A549 (cell line): Measurements from ENCODE around the gene NADK2. TPM values are rescaled to one million over a fixed set of nuclear protein-coding genes. Genes with fewer than 3 reads are reported as not detected.
A peak's percentile ranks its signal among the peaks of the same experiment; 100 is the strongest.

ENCODE experiments used
- ATAC-seq, 2 experiments: fragments of 200-7000 bp in 1 of 2; fragments of >200 bp in 1 of 2; cut with Nextera tagmentation in 1 of 2; cut with Tn5 transposase in 1 of 2; 3 replicates each; pipeline versions ENCODE4 v1.8.0 to v1.9.1; 2018 to 2020; ENCODE audit warnings: mild to moderate bottlenecking in 1 of 2, moderate library complexity in 1 of 2
- CTCF ChIA-PET: fragments of 300-600 bp; sonication (Branson Sonifier 250); formaldehyde crosslinking; extraction: SDS; loops from one replicate; lab custom pipeline; 2021; ENCODE audit warnings: antibody characterized with exemption, inconsistent platforms; lab: Yijun Ruan, JAX
- POLR2A ChIA-PET: fragments of 350-600 bp; formaldehyde crosslinking; extraction: SDS; loops from one replicate; lab custom pipeline; 2021; ENCODE audit warnings: antibody characterized with exemption, inconsistent platforms; lab: Yijun Ruan, JAX
- DNase-seq, 2 experiments: peaks; one replicate each; pipeline versions ENCODE4 v3.0.0 to v3.0.0-alpha.2; 2011 to 2016; ENCODE audit warnings: low read depth in 1 of 2, low spot score in 1 of 2
- FAIRE-seq: peaks from 2 replicates; lab custom pipeline; 2011; peaks lifted over from hg19 to GRCh38; lab: Jason Lieb, UNC
- H3K27ac ChIP-seq, 2 experiments: fragments of >200 bp; sonication (Bioruptor Twin); formaldehyde crosslinking; 3 replicates each; pipeline ENCODE4 v1.5.1; 2016 to 2017
- H3K4me1 ChIP-seq: fragments of >200 bp; sonication (Bioruptor Twin); formaldehyde crosslinking; 3 replicates; pipeline ENCODE4 v1.6.1; 2016
- H3K4me2 ChIP-seq: fragments of >200 bp; sonication (Bioruptor Twin); formaldehyde crosslinking; 3 replicates; pipeline ENCODE4 v1.6.1; 2016
- H3K4me3 ChIP-seq: fragments of >200 bp; sonication (Bioruptor Twin); formaldehyde crosslinking; 3 replicates; pipeline ENCODE4 v1.5.1; 2016
- H3K9me3 ChIP-seq: fragments of >200 bp; sonication (Bioruptor Twin); formaldehyde crosslinking; 3 replicates; pipeline ENCODE4 v1.6.1; 2016
- BHLHE40 ChIP-seq: IDR thresholded peaks from 2 replicates; pipeline ENCODE4 v1.6.1; 2012; ENCODE audit warnings: low read depth, low read length, inconsistent platforms
- CBX2 ChIP-seq: fragments of 200-600 bp; sonication (generic); IDR thresholded peaks from 2 replicates; pipeline ENCODE4 v1.6.1; 2016; ENCODE audit warnings: low read depth, mild to moderate bottlenecking, borderline replicate concordance
- EHMT2 ChIP-seq: fragments of 200-600 bp; sonication (generic); IDR thresholded peaks from 2 replicates; pipeline ENCODE4 v1.6.1; 2016; ENCODE audit warnings: antibody characterized with exemption, low read depth, mild to moderate bottlenecking, moderate library complexity
- ESRRA ChIP-seq: fragments of 150-350 bp; IDR thresholded peaks from 2 replicates; pipeline ENCODE4 v1.6.1; 2014; ENCODE audit warnings: mild to moderate bottlenecking, low read length, borderline replicate concordance
- FOSB ChIP-seq: fragments of 250-450 bp; sonication (Bioruptor Pico); IDR thresholded peaks from 2 replicates; pipeline ENCODE4 v1.5.0; 2020; ENCODE audit warnings: mild to moderate bottlenecking, moderate library complexity
- JUN ChIP-seq, 2 experiments: fragments of >200 bp; sonication (Bioruptor Twin); formaldehyde crosslinking; IDR thresholded peaks; 2 replicates in 1 of 2; 3 replicates in 1 of 2; pipeline ENCODE4 v1.6.1; 2016 to 2017
- MAFK ChIP-seq: fragments of 450-650 bp; IDR thresholded peaks from 2 replicates; pipeline ENCODE4 v1.6.1; 2014; ENCODE audit not compliant: partially characterized antibody
- MAZ ChIP-seq: fragments of 150-350 bp; IDR thresholded peaks from 2 replicates; pipeline ENCODE4 v1.6.1; 2014; ENCODE audit warnings: antibody characterized with exemption, low read depth, low read length, borderline replicate concordance
- NR3C1 ChIP-seq: fragments of >200 bp; sonication (Bioruptor Twin); formaldehyde crosslinking; IDR thresholded peaks from 3 replicates; pipeline ENCODE4 v1.6.1; 2017
- RARB ChIP-seq: fragments of 250-450 bp; sonication (Bioruptor Pico); IDR thresholded peaks from 2 replicates; pipeline ENCODE4 v1.8.0; 2021; ENCODE audit warnings: mild to moderate bottlenecking, moderate library complexity
- RFX5 ChIP-seq: fragments of 450-650 bp; IDR thresholded peaks from 2 replicates; pipeline ENCODE4 v1.7.1; 2014; ENCODE audit warnings: antibody characterized with exemption, mild to moderate bottlenecking, moderate library complexity
- ZC3H11A ChIP-seq: fragments of 450-650 bp; IDR thresholded peaks from 2 replicates; pipeline ENCODE4 v1.6.1; 2014; ENCODE audit warnings: antibody characterized with exemption, mild to moderate bottlenecking
- WGBS: methylation state at CpG from one replicate; pipeline ENCODE4 v1.1.6; 2017; ENCODE audit errors: missing lambda C conversion rate; 5-methylcytosine and 5-hydroxymethylcytosine counted together
- polyA plus RNA-seq, 4 experiments: library from polyadenylated mRNA; depleted of rRNA in 3 of 4; stranded (reverse); fragments of >200 nt; fragmentation: RNase III in 1 of 4; extraction: RNeasy Plus Mini Kit Qiagen cat#74134 plus additional on column Dnase treatment in 1 of 4; gene quantifications; 2 replicates in 3 of 4; 3 replicates in 1 of 4; pipeline ENCODE4 v1.2.3, GENCODE V29; 2011 to 2017
- TF ChIP-seq, protein P1 (sequence below): fragments of >200 bp; sonication (Bioruptor Twin); formaldehyde crosslinking; IDR thresholded peaks from 2 replicates; pipeline ENCODE4 v1.6.1; 2016
- TF ChIP-seq, protein P2 (sequence below): fragments of 450-650 bp; IDR thresholded peaks from 2 replicates; pipeline ENCODE4 v1.6.1; 2014; ENCODE audit warnings: antibody characterized with exemption
- TF ChIP-seq, protein P3 (sequence below): IDR thresholded peaks from 2 replicates; pipeline ENCODE4 v1.6.1; 2012; ENCODE audit warnings: low read depth, borderline replicate concordance

The NADK2 gene
- polyA plus RNA-seq, 2 of the 4 experiments (the other 2 are of a cell fraction): 12.6 to 21.9 TPM

DNA sequence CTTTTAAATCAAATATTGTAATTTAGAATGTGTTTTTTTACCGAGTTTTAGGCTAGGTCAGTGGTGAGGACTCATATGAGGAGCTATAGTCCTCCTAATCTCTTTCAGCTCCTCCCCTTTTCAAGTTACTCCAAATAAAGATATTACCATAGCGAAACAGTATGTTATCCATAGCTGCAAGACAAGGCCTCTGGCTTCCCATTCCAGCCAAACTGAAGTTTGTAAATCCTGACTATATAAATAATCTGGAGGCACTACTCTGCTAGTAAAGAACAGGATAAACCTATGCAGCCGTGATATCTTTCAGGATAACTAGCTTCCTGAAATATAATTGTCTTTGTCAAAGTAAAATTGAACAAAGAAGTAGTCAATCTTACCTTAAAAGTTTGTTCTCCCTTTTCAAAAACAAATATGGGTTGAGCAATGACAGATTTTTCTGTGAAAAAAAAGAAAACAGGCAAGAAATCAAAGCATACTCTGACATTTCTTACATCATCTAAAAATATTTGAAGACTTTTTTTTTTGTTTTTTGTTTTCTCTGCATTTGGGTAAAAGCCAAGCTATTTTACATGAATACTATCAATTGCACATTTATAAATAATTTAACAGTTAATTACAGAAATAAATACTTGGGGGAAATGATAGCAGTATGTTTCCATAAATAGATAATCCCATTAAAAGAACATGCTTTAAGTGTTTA lies 29.3 kb upstream of the NADK2 start (continued):
- no peak for TF ChIP-seq MAFK
- TF ChIP-seq, protein P1, sequence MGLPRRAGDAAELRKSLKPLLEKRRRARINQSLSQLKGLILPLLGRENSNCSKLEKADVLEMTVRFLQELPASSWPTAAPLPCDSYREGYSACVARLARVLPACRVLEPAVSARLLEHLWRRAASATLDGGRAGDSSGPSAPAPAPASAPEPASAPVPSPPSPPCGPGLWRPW: no peak
- TF ChIP-seq, protein P2, sequence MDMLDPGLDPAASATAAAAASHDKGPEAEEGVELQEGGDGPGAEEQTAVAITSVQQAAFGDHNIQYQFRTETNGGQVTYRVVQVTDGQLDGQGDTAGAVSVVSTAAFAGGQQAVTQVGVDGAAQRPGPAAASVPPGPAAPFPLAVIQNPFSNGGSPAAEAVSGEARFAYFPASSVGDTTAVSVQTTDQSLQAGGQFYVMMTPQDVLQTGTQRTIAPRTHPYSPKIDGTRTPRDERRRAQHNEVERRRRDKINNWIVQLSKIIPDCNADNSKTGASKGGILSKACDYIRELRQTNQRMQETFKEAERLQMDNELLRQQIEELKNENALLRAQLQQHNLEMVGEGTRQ: no peak

DNA sequence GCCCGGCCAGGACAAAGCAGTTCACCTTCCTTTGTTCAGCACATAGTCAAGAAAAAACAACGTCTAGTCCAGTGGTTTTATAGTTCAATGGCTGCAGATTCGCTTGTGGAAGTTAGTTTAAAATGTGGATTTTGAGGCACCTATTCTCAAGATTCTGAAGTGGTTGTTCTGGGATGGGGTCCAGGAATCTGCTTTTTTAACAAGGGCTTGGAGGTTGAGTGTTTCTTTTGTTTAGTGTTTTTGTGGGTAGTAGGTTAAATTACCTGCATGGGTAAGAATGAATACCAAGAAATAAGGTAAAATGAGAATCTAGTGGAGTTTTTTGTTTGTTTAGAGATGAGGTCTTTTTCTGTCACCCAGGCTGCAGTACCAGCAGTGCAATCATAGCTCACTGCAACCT lies 28.4 kb upstream of the NADK2 start:
- Histone ChIP-seq H3K9me3 (no peaks in the 10 kb centered on the region), H3K4me1 (no peaks in the 10 kb centered on the region), H3K4me2 (no peak overlapping the region), H3K4me3 (no peak overlapping the region), H3K27ac (no peak overlapping the region)
- ChIA-PET CTCF (no interaction called here), POLR2A (no interaction called here)
- ATAC-seq (no peak), DNase-seq (no peak), FAIRE-seq (no peak)
- TF ChIP-seq RARB (CRISPR knock-in tag) (no peak), CBX2 (no peak), EHMT2 (no peak), NR3C1 (no peak), FOSB (CRISPR knock-in tag) (no peak), JUN (IDR thresholded peaks at IDR 0.05) (no peak)
- TF ChIP-seq, protein P3, sequence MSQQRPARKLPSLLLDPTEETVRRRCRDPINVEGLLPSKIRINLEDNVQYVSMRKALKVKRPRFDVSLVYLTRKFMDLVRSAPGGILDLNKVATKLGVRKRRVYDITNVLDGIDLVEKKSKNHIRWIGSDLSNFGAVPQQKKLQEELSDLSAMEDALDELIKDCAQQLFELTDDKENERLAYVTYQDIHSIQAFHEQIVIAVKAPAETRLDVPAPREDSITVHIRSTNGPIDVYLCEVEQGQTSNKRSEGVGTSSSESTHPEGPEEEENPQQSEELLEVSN: no peak
- TF ChIP-seq, protein P1: no peak
- 16% methylated on average over 3 of the region's 3 CpGs for whole genome bisulfite sequencing

DNA sequence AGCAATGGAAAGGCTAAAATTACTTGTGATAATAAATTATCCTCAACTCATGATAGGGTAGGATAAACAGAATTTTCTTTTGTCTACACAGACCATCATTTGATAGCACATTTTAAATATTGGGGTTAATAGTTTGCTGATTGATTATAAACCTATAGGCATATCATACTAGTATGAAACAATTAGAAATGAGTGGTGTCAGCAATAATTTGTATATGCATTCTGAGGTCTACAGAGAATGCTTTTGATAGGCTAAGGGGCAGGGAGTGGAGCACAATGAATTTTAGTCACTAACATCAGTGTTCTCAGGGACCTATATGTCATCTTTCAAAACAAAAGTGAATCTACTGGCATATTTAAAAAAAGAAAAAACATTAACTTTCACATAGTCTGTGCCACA lies 27.8 kb upstream of the NADK2 start:
- no peak for FAIRE-seq
- Histone ChIP-seq H3K9me3 (no peaks in the 10 kb centered on the region), H3K4me2 (no peak overlapping the region), H3K4me3 (no peak overlapping the region), H3K27ac (no peak overlapping the region), H3K4me1 (no peaks in the 10 kb centered on the region)
- no peak for DNase-seq
- POLR2A ChIA-PET: no interaction called here
- CTCF ChIA-PET: interaction anchor here (1.4 kb wide), 1 partner anchor 38 kb away, joined by 3 read pairs; no protein-coding TSS in a partner anchor
- no peak for TF ChIP-seq BHLHE40
- peak; percentile 79 for TF ChIP-seq MAFK
- no peak for ATAC-seq

DNA sequence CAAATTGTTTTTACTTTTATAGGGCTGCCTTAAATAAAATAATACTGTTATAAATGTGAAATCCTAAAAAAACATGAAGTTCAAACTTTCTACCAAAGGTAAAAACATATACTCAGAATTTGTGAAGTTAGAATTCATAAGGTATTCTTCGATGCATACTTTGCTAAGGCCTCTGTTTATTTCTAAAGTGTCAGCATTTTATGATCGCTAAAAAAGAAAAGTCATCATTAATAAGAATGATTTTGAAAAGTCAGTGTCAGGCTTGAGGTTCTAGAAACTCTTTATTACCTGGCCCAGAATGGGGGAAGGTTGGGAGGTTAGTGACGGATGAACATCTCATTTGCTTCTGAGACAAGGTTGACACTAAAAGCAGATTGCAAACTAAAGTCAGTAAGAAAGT lies 26.2 kb upstream of the NADK2 start:
- 72% methylated on average over 3 of the region's 3 CpGs for WGBS
- no peak for FAIRE-seq
- Histone ChIP-seq H3K27ac (no peak overlapping the region), H3K4me1 (no peaks in the 10 kb centered on the region), H3K4me2 (no peak overlapping the region), H3K4me3 (no peak overlapping the region), H3K9me3 (no peaks in the 10 kb centered on the region)
- POLR2A ChIA-PET: no interaction called here
- ATAC-seq: no peak
- TF ChIP-seq, protein P2: no peak
- TF ChIP-seq MAFK: peak; percentile 71
- no peak for TF ChIP-seq ESRRA
- TF ChIP-seq, all 56 proteins: peak for 1
- DNase-seq: no peak
- CTCF ChIA-PET: no interaction called here

DNA sequence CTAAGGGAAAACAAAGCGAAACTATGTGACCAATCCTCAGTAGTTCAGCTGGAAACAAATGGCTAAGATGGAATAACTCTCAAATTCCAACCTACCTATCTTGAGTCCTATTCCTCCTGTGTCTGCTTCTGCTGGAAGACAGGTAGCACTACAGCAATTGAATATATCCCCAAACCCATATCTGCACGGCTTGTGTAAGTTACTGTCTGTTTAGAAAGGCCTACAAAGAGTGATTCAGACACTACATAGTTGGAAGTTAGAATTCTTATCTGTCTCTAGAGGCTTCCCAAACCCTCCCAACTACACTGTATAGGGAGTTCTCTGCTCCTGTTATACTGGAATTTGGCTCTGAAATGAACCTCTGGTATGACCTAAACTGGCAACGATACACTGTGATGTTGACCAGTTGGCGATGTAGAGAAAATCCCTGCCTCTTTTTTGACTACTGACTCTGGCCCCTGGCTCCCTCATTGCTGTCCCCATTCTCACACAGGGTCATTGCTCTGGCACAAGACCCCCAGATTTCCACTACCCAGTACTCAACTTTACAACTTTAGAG lies 22.6 kb upstream of the NADK2 start:
- no peak overlapping the region for H3K4me2 ChIP-seq
- ChIA-PET CTCF (interaction anchor here (0.6 to 2.5 kb wide), 9 partner anchors 10 to 432 kb away, joined by 3 to 15 read pairs (median 7); partner anchors contain the start of gene NADK2), POLR2A (no interaction called here)
- no peak overlapping the region for H3K27ac ChIP-seq
- DNase-seq (no peak), FAIRE-seq (no peak), ATAC-seq (0 out of 6 replicates have a peak, but pooled peaks of 1 of the 2 experiments have one; percentile 39)
- no peak for TF ChIP-seq MAZ
- TF ChIP-seq RFX5: no peak
- no peak for TF ChIP-seq ZC3H11A
- H3K4me1 ChIP-seq: no peaks in the 10 kb centered on the region
- no peaks in the 10 kb centered on the region for H3K9me3 ChIP-seq
- 53% methylated on average over 4 of the region's 4 CpGs for WGBS
- H3K4me3 ChIP-seq: no peak overlapping the region
